HuH-7.5 (cell line): Measurements from ENCODE around the gene ATXN7L1.
"Not testable (repeated sequence)": the region's sequence is repeated elsewhere in the genome, so short reads cannot be mapped to it uniquely, and the experiment has no call there.

Experiments used
- DNase-seq: peaks from one replicate; pipeline ENCODE4 v3.0.0; 2011; ENCODE audit warnings: low spot score

ATXN7L1 gene

GRCh38 chr7:105861224-105861623, 15.2 kb downstream of the ATXN7L1 start:
- no peak for DNase-seq

GRCh38 chr7:105860793-105861192, 15.6 kb downstream of the ATXN7L1 start:
- DNase-seq: no peak

GRCh38 chr7:105857009-105857952, 19.1 kb downstream of the ATXN7L1 start:
- DNase-seq: no peak

- DNase-seq: no peak
Observed at GRCh38 chr7:105854498-105854897, 21.9 kb downstream of the ATXN7L1 start.

- no peak for DNase-seq
Observed at GRCh38 chr7:105853931-105854419, 22.4 kb downstream of the ATXN7L1 start.

- DNase-seq: no peak
Observed at GRCh38 chr7:105851064-105851463, 25.3 kb downstream of the ATXN7L1 start.

GRCh38 chr7:105849122-105849855, 27.1 kb downstream of the ATXN7L1 start:
- no peak for DNase-seq

- DNase-seq: no peak
Observed at GRCh38 chr7:105846404-105846803, 30.0 kb downstream of the ATXN7L1 start.

- DNase-seq: not testable (repeated sequence)
Observed at GRCh38 chr7:105844681-105845080, 31.7 kb downstream of the ATXN7L1 start.

GRCh38 chr7:105841866-105842265, 34.5 kb downstream of the ATXN7L1 start:
- DNase-seq: no peak

GRCh38 chr7:105840981-105841749, 35.2 kb downstream of the ATXN7L1 start:
- no peak for DNase-seq

- DNase-seq: no peak
Observed at GRCh38 chr7:105839266-105839665, 37.1 kb downstream of the ATXN7L1 start.

GRCh38 chr7:105838627-105839231, 37.7 kb downstream of the ATXN7L1 start:
- DNase-seq: no peak

- no peak for DNase-seq
Observed at GRCh38 chr7:105837765-105838626, 38.4 kb downstream of the ATXN7L1 start.

- no peak for DNase-seq
Observed at GRCh38 chr7:105835441-105835840, 41.0 kb downstream of the ATXN7L1 start.

- DNase-seq: no peak
Observed at GRCh38 chr7:105831824-105832535, 44.4 kb downstream of the ATXN7L1 start.

- DNase-seq: no peak
Observed at GRCh38 chr7:105831302-105831620, 45.1 kb downstream of the ATXN7L1 start.

- DNase-seq: peak; percentile 19
Observed at GRCh38 chr7:105830405-105831301, 45.7 kb downstream of the ATXN7L1 start.

- DNase-seq: no peak
Observed at GRCh38 chr7:105829681-105830322, 46.6 kb downstream of the ATXN7L1 start.
